ENCODE data around the gene SLC23A2.

The SLC23A2 gene

GRCh38 chr20:4817230-4817671 lies 184.1 kb downstream of the SLC23A2 start:
- no peaks in the 10 kb centered on the region; a peak in 1 of 3 replicates for H3K36me3 ChIP-seq (ENCODE audit: control insufficient read depth in 2 of 2, insufficient read depth in 1 of 2, low read length in 2 of 2)
- H3K9me3 ChIP-seq (ENCODE audit: control insufficient read depth, insufficient read depth, low read depth, low read length): no peaks in the 10 kb centered on the region
- TF ChIP-seq ZNF776 (tag by site-specific recombination; IDR thresholded peaks at IDR 0.05; ENCODE audit: borderline replicate concordance): no peak
- no peak for TF ChIP-seq ZNF658 (tag by site-specific recombination; IDR thresholded peaks at IDR 0.05)
- no peak for TF ChIP-seq HOXA7 (CRISPR knock-in tag; IDR thresholded peaks at IDR 0.05; ENCODE audit: borderline replicate concordance)
- no peak for TF ChIP-seq SP3 (tag by site-specific recombination; IDR thresholded peaks at IDR 0.05)
- no peak for TF ChIP-seq ZNF280D (tag by site-specific recombination; IDR thresholded peaks at IDR 0.05)
- TF ChIP-seq ZNF248 (tag by site-specific recombination; IDR thresholded peaks at IDR 0.05): no peak
- TF ChIP-seq YY2 (tag by site-specific recombination; IDR thresholded peaks at IDR 0.05): no peak
- TF ChIP-seq, protein P1, sequence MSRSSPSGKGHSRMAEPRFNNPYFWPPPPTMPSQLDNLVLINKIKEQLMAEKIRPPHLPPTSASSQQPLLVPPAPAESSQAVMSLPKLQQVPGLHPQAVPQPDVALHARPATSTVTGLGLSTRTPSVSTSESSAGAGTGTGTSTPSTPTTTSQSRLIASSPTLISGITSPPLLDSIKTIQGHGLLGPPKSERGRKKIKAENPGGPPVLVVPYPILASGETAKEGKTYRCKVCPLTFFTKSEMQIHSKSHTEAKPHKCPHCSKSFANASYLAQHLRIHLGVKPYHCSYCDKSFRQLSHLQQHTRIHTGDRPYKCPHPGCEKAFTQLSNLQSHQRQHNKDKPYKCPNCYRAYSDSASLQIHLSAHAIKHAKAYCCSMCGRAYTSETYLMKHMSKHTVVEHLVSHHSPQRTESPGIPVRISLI (tag by site-specific recombination; IDR thresholded peaks at IDR 0.05): no peak
- no peak for TF ChIP-seq KLF1 (tag by site-specific recombination; IDR thresholded peaks at IDR 0.05)
- no peak for TF ChIP-seq ZNF514 (tag by site-specific recombination; IDR thresholded peaks at IDR 0.05)
- no peak for TF ChIP-seq ZNF707 (tag by site-specific recombination; IDR thresholded peaks at IDR 0.05)
- TF ChIP-seq ZNF792 (tag by site-specific recombination; IDR thresholded peaks at IDR 0.05): no peak
- H3K27ac ChIP-seq (ENCODE audit: extremely low read depth, low read depth, low read length): no peak overlapping the region
- POLR2A ChIA-PET: no interaction called here
- H3K4me1 ChIP-seq (ENCODE audit: control insufficient read depth, insufficient read depth, low read length): peaks cover 2% of the 10 kb centered on the region; the same call in 1 of the 2 replicates
- H3K4me3 ChIP-seq (ENCODE audit: low read depth, low read length): no peak overlapping the region
- CTCF ChIA-PET: interaction anchor here (0.6 kb wide), 1 partner anchor 139 kb away, joined by 3 read pairs; no protein-coding TSS in a partner anchor

DNA sequence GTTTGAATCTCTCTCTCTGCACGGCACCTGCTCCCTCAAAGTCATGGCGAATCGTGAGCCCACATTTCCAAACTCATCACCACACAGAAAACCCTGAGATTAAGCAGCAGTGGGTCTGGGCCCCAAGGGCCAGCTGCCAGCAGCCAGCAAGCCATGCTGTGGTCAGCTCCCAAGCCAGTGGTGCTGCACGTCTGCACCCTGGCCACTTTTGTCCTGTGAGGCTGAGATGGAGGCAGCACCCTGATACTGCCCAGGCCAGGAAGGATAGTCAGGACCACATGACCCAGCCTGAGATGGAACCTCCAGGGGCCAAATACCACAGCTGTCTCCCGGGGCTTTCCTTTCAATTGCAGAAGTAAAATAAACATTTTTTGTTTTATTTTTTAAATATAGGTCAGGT lies 185.7 kb downstream of the SLC23A2 start:
- no peaks in the 10 kb centered on the region for H3K4me1 ChIP-seq (ENCODE audit: control insufficient read depth, insufficient read depth, low read length)
- TF ChIP-seq ZNF510 (tag by site-specific recombination; IDR thresholded peaks at IDR 0.05; ENCODE audit: insufficient replicate concordance) (no peak), ZFP41 (tag by site-specific recombination; IDR thresholded peaks at IDR 0.05; ENCODE audit: borderline replicate concordance) (no peak), ZNF692 (tag by site-specific recombination; IDR thresholded peaks at IDR 0.05) (no peak), ZNF16 (tag by site-specific recombination; IDR thresholded peaks at IDR 0.05; ENCODE audit: low read depth) (no peak), ZNF558 (tag by site-specific recombination; IDR thresholded peaks at IDR 0.05) (no peak), ZNF488 (tag by site-specific recombination; IDR thresholded peaks at IDR 0.05) (no peak), IKZF3 (tag by site-specific recombination; IDR thresholded peaks at IDR 0.05) (no peak), ZBTB21 (tag by site-specific recombination; IDR thresholded peaks at IDR 0.05) (no peak), ZNF354C (tag by site-specific recombination; IDR thresholded peaks at IDR 0.05; ENCODE audit: borderline replicate concordance, low read depth) (no peak), ZNF830 (tag by site-specific recombination; IDR thresholded peaks at IDR 0.05; ENCODE audit: low read depth) (no peak), ZNF654 (tag by site-specific recombination; IDR thresholded peaks at IDR 0.05; ENCODE audit: low read depth) (no peak)
- TF ChIP-seq, protein P2, sequence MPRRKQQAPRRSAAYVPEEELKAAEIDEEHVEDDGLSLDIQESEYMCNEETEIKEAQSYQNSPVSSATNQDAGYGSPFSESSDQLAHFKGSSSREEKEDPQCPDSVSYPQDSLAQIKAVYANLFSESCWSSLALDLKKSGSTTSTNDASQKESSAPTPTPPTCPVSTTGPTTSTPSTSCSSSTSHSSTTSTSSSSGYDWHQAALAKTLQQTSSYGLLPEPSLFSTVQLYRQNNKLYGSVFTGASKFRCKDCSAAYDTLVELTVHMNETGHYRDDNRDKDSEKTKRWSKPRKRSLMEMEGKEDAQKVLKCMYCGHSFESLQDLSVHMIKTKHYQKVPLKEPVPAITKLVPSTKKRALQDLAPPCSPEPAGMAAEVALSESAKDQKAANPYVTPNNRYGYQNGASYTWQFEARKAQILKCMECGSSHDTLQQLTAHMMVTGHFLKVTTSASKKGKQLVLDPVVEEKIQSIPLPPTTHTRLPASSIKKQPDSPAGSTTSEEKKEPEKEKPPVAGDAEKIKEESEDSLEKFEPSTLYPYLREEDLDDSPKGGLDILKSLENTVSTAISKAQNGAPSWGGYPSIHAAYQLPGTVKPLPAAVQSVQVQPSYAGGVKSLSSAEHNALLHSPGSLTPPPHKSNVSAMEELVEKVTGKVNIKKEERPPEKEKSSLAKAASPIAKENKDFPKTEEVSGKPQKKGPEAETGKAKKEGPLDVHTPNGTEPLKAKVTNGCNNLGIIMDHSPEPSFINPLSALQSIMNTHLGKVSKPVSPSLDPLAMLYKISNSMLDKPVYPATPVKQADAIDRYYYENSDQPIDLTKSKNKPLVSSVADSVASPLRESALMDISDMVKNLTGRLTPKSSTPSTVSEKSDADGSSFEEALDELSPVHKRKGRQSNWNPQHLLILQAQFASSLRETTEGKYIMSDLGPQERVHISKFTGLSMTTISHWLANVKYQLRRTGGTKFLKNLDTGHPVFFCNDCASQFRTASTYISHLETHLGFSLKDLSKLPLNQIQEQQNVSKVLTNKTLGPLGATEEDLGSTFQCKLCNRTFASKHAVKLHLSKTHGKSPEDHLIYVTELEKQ (tag by site-specific recombination; IDR thresholded peaks at IDR 0.05; ENCODE audit: borderline replicate concordance): no peak
- TF ChIP-seq, protein P3, sequence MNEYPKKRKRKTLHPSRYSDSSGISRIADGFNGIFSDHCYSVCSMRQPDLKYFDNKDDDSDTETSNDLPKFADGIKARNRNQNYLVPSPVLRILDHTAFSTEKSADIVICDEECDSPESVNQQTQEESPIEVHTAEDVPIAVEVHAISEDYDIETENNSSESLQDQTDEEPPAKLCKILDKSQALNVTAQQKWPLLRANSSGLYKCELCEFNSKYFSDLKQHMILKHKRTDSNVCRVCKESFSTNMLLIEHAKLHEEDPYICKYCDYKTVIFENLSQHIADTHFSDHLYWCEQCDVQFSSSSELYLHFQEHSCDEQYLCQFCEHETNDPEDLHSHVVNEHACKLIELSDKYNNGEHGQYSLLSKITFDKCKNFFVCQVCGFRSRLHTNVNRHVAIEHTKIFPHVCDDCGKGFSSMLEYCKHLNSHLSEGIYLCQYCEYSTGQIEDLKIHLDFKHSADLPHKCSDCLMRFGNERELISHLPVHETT (tag by site-specific recombination; IDR thresholded peaks at IDR 0.05): no peak

More for the DNA sequence above, 185.7 kb downstream of the SLC23A2 start:
- CTCF ChIA-PET: interaction anchor here (0.5 to 0.6 kb wide), 2 partner anchors 131 to 476 kb away, joined by 3 read pairs; no protein-coding TSS in a partner anchor
- no peaks in the 10 kb centered on the region; a peak in 1 of 3 replicates for H3K36me3 ChIP-seq (ENCODE audit: control insufficient read depth in 2 of 2, insufficient read depth in 1 of 2, low read length in 2 of 2)
- POLR2A ChIA-PET: no interaction called here
- H3K27ac ChIP-seq (ENCODE audit: extremely low read depth, low read depth, low read length): no peak overlapping the region
- no peak overlapping the region for H3K4me3 ChIP-seq (ENCODE audit: low read depth, low read length)
- H3K9me3 ChIP-seq (ENCODE audit: control insufficient read depth, insufficient read depth, low read depth, low read length): no peaks in the 10 kb centered on the region

Measured in HEK293 (cell line).